Hematopoietic multipotent progenitor cell treated with erythropoietin and hydrocortisone succinate and interleukin-3 and kit ligand, for 17 days (in vitro differentiated cells): ENCODE results near the gene ESR1.

Experiments used
- DNase-seq: peaks from one replicate; pipeline ENCODE4 v3.0.0-alpha.2; 2015; ENCODE audit warnings: low spot score

Gene ESR1

DNA sequence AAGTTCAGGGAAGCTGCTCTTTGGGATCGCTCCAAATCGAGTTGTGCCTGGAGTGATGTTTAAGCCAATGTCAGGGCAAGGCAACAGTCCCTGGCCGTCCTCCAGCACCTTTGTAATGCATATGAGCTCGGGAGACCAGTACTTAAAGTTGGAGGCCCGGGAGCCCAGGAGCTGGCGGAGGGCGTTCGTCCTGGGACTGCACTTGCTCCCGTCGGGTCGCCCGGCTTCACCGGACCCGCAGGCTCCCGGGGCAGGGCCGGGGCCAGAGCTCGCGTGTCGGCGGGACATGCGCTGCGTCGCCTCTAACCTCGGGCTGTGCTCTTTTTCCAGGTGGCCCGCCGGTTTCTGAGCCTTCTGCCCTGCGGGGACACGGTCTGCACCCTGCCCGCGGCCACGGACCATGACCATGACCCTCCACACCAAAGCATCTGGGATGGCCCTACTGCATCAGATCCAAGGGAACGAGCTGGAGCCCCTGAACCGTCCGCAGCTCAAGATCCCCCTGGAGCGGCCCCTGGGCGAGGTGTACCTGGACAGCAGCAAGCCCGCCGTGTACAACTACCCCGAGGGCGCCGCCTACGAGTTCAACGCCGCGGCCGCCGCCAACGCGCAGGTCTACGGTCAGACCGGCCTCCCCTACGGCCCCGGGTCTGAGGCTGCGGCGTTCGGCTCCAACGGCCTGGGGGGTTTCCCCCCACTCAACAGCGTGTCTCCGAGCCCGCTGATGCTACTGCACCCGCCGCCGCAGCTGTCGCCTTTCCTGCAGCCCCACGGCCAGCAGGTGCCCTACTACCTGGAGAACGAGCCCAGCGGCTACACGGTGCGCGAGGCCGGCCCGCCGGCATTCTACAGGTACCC lies at the start of gene ESR1:
TSS of gene ESR1 (plus strand) at position 170 of the 858 bp plus-strand sequence. CDS start at position 401, 231 bp downstream.
- no peak for DNase-seq

DNA sequence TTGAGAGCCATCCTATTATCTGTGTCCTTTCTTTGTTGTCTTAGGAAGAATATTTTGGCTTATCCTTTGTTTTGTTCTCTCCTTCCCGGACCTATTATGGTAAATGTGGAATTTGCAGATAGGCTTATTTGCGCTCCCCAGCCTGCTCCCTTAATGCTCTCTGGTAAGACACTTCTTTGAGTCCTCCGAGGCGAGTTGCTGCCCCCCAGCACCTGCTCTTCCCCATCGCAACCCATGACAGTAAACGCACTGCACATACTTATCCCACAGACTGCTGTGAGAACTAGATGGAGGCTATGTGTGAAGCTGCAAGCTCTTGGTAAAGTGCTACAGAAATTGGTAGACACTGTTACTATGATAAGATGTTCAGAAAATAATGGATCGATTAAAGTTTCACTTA lies 47.0 kb upstream of the ESR1 start:
- no peak for DNase-seq

DNA sequence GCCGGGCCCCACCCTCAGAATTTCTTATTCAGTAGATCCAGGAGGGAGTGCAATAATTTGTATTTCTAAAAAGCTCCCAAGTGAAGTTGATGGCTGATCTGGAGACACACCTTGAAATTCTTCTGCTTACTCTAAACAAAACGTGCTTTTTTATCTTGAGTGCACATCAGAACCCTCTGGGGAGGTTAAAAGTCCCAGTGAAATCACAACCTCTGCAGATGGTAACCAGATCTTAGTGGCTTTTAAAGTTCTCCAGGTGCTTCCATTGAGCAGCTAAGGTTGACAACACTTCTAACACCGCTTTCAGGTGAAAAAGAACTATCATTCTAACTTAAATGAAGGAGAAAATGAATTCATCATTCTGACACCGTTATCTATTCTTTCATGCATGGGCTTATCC lies 45.6 kb upstream of the ESR1 start:
- no peak for DNase-seq

DNA sequence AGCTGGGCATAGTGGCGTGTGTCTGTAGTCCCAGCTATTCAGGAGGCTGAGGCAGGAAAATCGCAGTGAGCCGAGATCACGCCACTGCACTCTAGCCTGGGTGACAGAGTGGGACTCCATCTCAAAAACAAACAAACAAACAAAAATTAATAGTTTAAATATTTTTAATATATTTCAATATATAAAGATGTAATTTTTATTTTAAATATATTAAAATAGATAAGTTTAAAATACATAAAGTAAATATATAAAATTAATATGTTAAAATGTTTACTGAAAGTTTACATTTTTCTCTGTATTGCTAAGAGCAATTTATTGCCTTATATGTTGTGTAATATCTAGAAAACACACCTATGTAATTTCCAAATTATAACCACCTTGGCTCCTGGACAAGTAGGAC lies 44.7 kb upstream of the ESR1 start:
- DNase-seq = no peak

DNA sequence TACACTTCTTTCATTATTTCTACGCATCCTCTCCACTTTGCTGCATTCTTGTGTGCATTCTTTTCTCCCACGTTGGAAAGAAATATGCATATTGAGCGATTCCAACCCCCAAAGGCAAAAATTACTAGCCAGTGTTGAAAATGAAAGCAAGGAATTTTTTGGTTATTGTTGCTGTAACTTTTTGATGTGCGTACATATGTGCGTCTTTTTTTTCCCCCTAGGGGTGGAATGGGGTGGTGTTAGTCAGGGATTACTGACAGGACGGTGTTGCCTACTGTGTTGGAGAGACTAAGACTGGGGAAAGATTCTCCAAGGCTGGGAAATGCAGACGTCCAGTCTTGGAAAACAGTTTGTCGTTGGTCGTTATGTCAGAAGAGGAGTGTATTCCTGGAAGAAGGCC lies 44.2 kb upstream of the ESR1 start:
- DNase-seq = no peak

DNA sequence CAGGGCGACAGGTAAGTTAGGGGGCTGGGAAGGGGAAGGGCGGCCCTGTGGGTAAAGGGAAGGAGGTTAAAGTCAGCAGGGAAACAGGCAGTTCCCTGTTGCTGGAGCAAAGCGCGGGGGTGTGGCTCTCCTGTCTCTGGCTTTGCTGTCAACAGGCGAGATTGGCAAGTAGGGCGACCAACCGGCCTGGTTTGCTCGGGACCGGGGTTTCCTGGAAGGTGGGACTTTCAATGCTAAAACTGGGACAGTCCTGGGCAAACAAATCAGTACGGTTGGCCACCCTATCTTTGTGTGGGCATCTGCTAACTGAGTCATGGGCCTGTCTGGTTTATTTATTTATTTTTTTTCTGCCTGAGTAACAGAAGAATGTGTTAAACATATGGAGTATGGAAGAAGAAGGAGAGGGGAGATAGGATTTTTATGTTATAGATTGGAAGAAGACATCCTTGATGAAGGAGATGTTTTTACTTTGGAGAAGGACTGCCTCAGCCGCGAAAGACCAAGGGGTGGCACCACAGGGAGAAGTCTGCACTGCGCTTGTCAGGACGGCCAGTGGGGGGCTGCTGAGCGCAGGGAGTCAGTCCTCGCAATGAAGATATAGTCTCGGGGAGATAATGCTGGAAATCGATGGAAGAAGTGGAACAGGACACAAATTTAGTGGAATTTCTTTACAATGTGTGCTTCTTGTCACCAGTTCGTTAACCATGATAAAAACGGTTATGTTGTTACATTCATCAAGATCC lies 43.4 kb upstream of the ESR1 start:
- no peak for DNase-seq

DNA sequence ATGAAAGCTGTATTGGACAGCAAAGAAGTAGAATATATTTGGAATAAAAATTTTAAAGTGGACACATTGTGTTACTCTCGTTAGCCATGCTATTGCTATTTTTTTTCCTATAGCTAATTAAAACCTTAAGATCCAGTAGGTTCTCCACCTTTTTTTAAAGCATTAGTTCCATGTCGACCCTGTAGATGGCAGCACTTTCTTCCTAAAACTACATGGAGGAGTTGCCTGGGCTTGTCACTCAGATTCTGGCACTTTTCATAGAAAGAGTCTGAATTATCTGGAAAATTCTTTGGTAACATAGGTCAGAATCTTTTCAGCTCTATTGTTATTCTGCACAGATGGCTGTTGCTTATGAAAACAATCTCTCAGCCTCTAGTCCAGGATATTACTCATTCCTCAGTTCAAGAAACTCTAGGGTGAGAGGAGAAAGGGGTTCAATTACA lies 42.0 kb upstream of the ESR1 start:
- peak; percentile 33 for DNase-seq

DNA sequence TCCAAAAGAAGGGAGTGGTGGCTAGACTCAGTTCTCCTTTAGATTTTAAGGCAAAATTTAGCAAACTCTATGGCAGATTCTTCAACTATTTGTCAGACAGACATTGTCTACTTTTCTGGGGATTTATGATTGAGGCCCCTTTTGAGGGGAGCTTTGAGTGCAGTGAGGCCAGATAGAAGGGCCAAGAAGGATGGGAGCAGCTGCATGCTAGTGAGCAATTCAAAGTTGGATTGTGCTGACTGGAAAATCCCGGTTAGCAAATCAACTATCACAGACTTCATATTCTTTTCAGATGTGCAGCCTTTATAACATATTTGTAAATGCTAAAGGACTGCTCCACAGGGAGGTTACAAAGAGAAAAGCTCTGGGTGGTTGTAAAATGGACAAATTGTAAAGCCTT lies 35.0 kb upstream of the ESR1 start:
- no peak for DNase-seq

DNA sequence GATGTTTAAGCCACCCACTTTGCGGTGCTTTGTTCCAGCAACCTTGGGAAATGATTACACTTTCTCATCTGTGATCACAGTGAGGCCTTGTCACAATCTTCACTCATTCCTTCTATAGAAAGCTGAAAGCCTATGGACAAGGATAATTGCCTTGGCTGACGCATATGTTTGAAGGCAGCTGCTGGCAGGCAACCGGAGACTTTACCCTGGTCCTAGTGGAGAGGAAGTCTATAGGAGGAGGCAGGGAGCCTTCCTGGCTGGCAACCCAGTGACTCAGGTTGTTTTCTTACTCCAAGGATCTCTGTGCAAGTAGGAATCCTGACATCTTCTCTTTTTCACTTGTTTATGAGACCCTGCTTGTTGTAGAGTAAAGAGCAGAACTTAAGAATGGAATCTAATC lies 34.1 kb upstream of the ESR1 start:
- no peak for DNase-seq

DNA sequence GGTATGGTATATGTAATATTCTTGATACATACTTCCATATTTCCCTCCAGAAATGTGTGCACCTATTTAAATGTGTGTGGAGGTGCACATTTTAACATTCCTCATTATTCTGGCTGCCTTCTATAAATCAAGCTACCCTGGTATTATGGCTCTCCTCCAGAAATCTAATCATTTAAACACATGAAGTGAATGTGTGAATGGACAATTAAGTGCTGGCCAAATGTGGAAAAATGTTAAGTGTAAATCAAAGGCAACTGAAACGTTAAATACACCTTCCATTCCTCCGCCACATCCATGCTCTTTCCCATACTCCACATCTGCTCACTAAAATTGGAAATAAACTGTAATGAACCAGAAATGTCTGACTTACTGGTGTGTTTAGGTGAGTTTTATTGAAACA lies 24.9 kb upstream of the ESR1 start:
- DNase-seq = no peak

DNA sequence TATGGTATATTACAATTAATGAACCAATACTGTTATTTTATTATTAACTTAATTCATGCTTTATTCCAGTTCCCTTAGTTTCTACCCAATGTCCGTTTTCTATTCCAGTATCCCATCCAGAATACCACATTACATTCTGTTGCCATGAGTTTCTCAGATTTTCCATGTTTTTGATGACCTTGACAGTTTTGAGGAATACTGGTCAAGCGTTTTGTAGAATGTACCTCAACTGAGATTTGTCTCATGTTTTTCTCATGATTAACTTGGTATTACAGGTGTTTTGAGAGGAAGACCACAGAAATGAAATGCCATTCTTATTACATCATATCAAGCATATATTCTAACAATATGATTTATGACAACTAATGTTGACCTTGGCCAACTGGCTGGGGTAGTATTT lies 23.8 kb upstream of the ESR1 start:
- no peak for DNase-seq

DNA sequence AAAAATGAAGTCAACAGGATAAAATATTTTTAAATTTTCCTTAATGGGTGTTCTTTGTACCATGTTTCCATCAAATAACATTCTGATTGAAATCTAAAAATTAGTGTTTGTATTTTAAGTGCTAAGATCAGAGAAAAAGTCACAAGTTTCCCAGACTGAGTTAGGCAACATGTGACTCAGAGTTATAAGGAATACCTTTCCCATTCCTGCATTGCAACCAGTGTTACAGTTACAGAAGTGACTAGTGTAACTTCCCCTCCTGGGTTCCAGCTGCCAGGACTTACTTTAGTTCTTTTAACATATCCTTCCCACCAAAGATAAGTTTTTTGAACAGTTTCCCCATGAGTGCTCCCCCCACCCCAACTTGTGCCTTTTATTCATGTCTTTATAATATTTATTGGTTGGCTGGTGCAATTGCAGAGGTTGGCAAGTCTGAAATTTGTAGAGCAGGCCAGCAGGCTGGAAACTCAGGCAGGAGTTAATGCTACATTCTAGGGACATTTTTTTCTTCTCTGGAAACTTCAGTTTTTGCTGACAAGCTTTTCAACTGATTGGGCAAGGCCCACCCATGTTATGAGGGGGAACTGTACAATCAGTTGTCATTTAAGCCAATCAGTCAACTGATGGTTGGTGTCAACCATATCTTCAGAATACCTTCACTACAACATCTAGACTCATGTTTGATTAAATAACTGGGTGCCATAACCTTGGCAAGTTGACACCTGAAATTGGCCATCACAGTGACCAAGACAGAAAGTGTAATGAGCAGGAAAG lies 22.9 kb upstream of the ESR1 start:
- no peak for DNase-seq

DNA sequence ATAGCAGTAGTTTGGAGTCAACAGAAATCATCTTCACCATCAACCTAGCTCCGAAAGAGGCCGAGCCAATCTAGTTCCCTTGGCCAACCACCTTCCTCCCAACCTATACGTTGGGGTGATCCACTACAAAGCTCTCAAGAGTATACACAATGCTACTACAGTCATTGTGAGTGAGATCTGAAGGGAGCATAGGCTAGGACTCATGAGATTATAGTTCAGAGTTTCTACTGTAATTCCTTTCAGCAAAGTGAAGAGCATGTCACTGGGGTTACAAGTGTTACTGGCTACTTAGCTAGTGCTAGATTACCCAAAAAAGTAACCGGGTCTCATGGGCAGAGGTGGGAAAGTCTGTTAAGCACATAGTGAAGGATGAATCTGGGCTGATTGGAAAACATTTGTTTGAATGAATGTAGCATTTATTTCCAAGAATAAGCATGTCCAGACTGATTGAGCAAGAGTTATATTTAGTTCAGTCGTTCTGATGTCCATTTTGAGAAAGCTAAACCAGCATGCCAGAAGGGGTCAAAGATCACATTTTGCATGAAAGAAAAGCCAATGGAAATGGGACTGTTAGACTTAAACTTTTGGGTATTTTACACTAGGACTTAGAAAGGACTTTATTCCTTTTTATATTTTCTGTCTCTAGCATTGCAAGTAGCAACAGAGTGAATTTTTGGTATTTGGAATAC lies 10.5 kb upstream of the ESR1 start:
- DNase-seq = no peak

DNA sequence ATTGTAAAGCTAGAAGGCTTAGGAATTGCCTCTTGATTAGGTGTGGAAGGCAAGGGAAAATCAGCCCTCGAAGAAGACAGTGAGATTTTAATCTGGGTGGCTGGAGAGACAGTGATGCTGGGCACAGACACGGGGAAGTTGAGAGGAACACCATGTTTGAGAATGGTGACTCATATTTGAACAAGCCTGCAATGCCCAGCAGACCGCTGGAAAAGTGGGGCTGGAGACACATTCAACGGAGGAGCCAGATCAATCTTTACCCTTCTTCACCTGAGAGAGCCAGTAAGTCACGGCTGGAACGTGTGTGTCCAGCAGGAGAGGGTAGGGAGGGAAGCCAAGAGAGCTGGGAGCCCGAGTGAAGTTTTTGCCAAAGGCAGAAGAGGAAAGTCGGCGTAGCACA lies 3.7 kb upstream of the ESR1 start:
- DNase-seq = no peak

DNA sequence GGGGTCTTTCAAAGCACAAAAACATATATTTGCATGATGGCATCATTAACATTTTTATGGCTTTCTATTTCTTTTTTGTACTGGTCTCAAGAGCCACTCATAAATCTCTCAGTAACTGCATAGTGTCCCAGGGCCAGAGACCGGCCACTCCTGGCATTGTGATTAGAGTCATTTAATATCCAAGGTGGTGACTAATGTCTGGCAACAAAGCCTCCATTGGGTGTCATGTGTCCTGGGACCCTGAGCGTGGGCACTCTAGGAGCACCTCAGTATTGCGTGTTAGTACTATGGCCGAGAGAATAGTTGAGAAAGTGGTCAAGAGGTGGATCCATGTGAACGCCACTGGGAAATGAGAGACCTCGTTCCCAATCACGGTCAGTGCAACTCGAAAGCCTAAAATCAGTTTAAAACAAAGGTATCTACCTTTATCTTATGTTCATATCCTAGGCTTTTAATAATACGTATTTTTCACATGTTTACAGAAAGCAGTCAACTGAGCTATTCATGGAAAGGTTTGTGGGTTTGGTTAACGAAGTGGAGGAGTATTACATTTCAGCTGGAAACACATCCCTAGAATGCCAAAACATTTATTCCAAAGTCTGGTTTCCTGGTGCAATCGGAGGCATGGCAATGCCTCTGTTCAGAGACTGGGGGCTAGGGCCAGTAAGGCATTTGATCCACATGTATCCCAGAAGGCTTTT lies 2.7 kb upstream of the ESR1 start:
- no peak for DNase-seq

DNA sequence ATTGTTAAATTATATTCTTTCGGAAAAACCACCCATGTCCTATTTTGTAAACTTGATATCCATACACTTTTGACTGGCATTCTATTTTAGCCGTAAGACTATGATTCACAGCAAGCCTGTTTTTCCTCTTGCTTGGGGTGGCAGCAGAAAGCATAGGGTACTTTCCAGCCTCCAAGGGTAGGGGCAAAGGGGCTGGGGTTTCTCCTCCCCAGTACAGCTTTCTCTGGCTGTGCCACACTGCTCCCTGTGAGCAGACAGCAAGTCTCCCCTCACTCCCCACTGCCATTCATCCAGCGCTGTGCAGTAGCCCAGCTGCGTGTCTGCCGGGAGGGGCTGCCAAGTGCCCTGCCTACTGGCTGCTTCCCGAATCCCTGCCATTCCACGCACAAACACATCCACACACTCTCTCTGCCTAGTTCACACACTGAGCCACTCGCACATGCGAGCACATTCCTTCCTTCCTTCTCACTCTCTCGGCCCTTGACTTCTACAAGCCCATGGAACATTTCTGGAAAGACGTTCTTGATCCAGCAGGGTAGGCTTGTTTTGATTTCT lies 2.1 kb upstream of the ESR1 start:
- DNase-seq = no peak

DNA sequence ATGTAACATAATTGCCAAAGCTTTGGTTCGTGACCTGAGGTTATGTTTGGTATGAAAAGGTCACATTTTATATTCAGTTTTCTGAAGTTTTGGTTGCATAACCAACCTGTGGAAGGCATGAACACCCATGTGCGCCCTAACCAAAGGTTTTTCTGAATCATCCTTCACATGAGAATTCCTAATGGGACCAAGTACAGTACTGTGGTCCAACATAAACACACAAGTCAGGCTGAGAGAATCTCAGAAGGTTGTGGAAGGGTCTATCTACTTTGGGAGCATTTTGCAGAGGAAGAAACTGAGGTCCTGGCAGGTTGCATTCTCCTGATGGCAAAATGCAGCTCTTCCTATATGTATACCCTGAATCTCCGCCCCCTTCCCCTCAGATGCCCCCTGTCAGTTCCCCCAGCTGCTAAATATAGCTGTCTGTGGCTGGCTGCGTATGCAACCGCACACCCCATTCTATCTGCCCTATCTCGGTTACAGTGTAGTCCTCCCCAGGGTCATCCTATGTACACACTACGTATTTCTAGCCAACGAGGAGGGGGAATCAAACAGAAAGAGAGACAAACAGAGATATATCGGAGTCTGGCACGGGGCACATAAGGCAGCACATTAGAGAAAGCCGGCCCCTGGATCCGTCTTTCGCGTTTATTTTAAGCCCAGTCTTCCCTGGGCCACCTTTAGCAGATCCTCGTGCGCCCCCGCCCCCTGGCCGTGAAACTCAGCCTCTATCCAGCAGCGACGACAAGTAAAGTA lies 547 bp upstream of the ESR1 start:
- DNase-seq = no peak

DNA sequence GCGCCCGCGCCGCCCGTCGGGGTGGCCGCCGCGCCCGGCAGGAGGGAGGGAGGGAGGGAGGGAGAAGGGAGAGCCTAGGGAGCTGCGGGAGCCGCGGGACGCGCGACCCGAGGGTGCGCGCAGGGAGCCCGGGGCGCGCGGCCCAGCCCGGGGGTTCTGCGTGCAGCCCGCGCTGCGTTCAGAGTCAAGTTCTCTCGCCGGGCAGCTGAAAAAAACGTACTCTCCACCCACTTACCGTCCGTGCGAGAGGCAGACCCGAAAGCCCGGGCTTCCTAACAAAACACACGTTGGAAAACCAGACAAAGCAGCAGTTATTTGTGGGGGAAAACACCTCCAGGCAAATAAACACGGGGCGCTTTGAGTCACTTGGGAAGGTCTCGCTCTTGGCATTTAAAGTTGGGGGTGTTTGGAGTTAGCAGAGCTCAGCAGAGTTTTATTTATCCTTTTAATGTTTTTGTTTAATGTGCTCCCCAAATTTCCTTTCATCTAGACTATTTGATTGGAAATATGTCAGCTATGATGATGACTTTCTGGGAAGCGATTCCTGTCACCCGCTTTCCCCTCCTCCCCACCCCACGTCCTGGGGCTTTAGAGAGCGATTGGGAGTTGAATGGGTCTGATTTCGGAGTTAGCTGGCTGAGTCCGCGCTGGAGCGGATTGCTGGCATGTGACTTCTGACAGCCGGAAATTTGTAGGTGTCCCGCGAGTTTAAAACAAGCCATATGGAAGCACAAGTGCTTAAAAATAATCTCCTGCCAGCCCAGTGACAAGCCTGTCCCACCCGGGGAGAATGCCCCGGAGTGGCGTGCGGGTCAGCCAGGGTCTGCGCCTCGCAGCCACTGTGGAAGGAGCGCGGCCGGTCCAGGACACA lies 1.1 kb downstream of the ESR1 start:
- DNase-seq = no peak

DNA sequence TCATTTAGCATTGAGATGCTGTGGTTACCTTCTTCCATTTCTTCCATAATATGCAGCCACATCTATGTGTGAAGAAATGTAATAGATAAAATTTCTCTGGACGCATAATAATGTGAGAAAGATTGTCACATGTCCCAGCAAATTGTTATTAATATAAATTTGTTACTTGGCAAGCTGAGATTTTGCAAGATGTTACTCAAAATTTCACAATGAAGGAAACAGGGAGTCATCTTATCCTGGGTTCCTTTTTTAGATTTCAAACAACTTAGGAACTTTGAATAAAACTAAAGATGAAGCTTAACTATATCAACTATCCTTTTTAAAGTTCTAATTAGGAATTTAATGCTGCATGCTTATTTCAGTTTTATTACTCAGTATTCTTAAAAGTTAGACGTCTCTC lies 3.6 kb downstream of the ESR1 start:
- DNase-seq = no peak
